ENCODE data around the gene GPAT2.
"Not testable (repeated sequence)": the region's sequence is repeated elsewhere in the genome, so short reads cannot be mapped to it uniquely, and the experiment has no call there.

- TF ChIP-seq, protein P1, sequence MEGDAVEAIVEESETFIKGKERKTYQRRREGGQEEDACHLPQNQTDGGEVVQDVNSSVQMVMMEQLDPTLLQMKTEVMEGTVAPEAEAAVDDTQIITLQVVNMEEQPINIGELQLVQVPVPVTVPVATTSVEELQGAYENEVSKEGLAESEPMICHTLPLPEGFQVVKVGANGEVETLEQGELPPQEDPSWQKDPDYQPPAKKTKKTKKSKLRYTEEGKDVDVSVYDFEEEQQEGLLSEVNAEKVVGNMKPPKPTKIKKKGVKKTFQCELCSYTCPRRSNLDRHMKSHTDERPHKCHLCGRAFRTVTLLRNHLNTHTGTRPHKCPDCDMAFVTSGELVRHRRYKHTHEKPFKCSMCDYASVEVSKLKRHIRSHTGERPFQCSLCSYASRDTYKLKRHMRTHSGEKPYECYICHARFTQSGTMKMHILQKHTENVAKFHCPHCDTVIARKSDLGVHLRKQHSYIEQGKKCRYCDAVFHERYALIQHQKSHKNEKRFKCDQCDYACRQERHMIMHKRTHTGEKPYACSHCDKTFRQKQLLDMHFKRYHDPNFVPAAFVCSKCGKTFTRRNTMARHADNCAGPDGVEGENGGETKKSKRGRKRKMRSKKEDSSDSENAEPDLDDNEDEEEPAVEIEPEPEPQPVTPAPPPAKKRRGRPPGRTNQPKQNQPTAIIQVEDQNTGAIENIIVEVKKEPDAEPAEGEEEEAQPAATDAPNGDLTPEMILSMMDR (IDR thresholded peaks at IDR 0.05): not testable (repeated sequence)
- TF ChIP-seq POLR2AphosphoS5, TCF7L2 (IDR thresholded peaks at IDR 0.05; ENCODE audit: low read depth, low read length): not testable (repeated sequence)
These were observed 6.9 kb downstream of the GPAT2 start for GRCh38 chr2:96027725-96028325.

All from Panc1 (cell line).